HEK293 (cell line): ENCODE data around the gene METTL6.

Source experiments
- PRDM1 ChIP-seq: fragments of 450-650 bp; formaldehyde crosslinking; IDR thresholded peaks from 2 replicates; pipeline ENCODE4; 2016; ENCODE audit warnings: missing biosample characterization, missing genetic modification characterization
- REPIN1 ChIP-seq: fragments of 450-650 bp; formaldehyde crosslinking; IDR thresholded peaks from 2 replicates; pipeline ENCODE4 v1.5.1; 2017; ENCODE audit warnings: missing biosample characterization, missing genetic modification characterization, low read depth
- ZBTB8A ChIP-seq: fragments of 450-650 bp; formaldehyde crosslinking; IDR thresholded peaks from 2 replicates; pipeline ENCODE4 v1.5.1; 2016; ENCODE audit warnings: missing biosample characterization, missing genetic modification characterization
- TF ChIP-seq, protein P1 (sequence below): fragments of 450-650 bp; formaldehyde crosslinking; IDR thresholded peaks from 2 replicates; pipeline ENCODE4 v1.5.1; 2016; ENCODE audit warnings: missing biosample characterization, missing genetic modification characterization
- TF ChIP-seq, protein P2 (sequence below): fragments of 450-650 bp; formaldehyde crosslinking; IDR thresholded peaks from 2 replicates; pipeline ENCODE4 v1.5.1; 2016; ENCODE audit warnings: missing biosample characterization, missing genetic modification characterization
- TF ChIP-seq, protein P3 (sequence below): sonication (generic); formaldehyde crosslinking; IDR thresholded peaks from 2 replicates; pipeline ENCODE4 v1.8.1; 2022; ENCODE audit warnings: mild to moderate bottlenecking, moderate library complexity, missing genetic modification reagents
- TF ChIP-seq, protein P4 (sequence below): fragments of 450-650 bp; formaldehyde crosslinking; IDR thresholded peaks from 2 replicates; pipeline ENCODE4 v1.5.1; 2016; ENCODE audit warnings: missing biosample characterization, missing genetic modification characterization, low read depth

DNA sequence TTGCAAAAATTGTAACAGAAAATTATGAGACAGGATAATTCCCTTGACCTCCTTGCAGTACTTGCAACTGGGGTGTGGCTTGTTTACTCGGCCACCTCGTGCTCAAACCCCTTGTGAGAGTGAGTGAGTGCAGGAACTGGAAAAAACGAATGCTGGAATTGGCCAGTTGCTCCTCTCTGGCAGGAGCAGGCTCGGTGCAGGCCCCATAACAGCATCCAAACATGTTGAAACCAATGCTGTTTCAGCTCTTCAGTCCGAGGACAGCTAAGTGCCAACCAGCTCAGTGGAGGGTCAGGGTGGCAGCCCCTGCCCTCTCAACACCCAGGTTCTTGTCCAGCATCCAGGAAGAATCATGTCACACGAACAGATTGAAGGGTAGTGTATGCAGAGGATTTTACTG, 36.9 kb downstream of the METTL6 start:
- TF ChIP-seq REPIN1 (tag by site-specific recombination), result no peak
- TF ChIP-seq, protein P1, sequence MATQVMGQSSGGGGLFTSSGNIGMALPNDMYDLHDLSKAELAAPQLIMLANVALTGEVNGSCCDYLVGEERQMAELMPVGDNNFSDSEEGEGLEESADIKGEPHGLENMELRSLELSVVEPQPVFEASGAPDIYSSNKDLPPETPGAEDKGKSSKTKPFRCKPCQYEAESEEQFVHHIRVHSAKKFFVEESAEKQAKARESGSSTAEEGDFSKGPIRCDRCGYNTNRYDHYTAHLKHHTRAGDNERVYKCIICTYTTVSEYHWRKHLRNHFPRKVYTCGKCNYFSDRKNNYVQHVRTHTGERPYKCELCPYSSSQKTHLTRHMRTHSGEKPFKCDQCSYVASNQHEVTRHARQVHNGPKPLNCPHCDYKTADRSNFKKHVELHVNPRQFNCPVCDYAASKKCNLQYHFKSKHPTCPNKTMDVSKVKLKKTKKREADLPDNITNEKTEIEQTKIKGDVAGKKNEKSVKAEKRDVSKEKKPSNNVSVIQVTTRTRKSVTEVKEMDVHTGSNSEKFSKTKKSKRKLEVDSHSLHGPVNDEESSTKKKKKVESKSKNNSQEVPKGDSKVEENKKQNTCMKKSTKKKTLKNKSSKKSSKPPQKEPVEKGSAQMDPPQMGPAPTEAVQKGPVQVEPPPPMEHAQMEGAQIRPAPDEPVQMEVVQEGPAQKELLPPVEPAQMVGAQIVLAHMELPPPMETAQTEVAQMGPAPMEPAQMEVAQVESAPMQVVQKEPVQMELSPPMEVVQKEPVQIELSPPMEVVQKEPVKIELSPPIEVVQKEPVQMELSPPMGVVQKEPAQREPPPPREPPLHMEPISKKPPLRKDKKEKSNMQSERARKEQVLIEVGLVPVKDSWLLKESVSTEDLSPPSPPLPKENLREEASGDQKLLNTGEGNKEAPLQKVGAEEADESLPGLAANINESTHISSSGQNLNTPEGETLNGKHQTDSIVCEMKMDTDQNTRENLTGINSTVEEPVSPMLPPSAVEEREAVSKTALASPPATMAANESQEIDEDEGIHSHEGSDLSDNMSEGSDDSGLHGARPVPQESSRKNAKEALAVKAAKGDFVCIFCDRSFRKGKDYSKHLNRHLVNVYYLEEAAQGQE (tag by site-specific recombination), result no peak
- TF ChIP-seq, protein P2, sequence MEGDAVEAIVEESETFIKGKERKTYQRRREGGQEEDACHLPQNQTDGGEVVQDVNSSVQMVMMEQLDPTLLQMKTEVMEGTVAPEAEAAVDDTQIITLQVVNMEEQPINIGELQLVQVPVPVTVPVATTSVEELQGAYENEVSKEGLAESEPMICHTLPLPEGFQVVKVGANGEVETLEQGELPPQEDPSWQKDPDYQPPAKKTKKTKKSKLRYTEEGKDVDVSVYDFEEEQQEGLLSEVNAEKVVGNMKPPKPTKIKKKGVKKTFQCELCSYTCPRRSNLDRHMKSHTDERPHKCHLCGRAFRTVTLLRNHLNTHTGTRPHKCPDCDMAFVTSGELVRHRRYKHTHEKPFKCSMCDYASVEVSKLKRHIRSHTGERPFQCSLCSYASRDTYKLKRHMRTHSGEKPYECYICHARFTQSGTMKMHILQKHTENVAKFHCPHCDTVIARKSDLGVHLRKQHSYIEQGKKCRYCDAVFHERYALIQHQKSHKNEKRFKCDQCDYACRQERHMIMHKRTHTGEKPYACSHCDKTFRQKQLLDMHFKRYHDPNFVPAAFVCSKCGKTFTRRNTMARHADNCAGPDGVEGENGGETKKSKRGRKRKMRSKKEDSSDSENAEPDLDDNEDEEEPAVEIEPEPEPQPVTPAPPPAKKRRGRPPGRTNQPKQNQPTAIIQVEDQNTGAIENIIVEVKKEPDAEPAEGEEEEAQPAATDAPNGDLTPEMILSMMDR, result no peak
- TF ChIP-seq, protein P3, sequence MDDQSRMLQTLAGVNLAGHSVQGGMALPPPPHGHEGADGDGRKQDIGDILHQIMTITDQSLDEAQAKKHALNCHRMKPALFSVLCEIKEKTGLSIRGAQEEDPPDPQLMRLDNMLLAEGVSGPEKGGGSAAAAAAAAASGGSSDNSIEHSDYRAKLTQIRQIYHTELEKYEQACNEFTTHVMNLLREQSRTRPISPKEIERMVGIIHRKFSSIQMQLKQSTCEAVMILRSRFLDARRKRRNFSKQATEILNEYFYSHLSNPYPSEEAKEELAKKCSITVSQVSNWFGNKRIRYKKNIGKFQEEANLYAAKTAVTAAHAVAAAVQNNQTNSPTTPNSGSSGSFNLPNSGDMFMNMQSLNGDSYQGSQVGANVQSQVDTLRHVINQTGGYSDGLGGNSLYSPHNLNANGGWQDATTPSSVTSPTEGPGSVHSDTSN (CRISPR knock-in tag), result no peak
- no peak for TF ChIP-seq ZBTB8A (tag by site-specific recombination)
- no peak for TF ChIP-seq PRDM1 (tag by site-specific recombination)
- TF ChIP-seq, protein P4, sequence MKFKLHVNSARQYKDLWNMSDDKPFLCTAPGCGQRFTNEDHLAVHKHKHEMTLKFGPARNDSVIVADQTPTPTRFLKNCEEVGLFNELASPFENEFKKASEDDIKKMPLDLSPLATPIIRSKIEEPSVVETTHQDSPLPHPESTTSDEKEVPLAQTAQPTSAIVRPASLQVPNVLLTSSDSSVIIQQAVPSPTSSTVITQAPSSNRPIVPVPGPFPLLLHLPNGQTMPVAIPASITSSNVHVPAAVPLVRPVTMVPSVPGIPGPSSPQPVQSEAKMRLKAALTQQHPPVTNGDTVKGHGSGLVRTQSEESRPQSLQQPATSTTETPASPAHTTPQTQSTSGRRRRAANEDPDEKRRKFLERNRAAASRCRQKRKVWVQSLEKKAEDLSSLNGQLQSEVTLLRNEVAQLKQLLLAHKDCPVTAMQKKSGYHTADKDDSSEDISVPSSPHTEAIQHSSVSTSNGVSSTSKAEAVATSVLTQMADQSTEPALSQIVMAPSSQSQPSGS, result no peak
